Calu3 (cell line): ENCODE measurements around the gene SAMMSON. TPM values are rescaled to one million over a fixed set of nuclear protein-coding genes. Genes with fewer than 3 reads are reported as not detected.

ENCODE experiments used
- BruUV-seq: library from RNA; stranded (reverse); fragments of 400-500 nt; replicated peaks from 2 replicates; lab custom pipeline; 2021; lab: Mats Ljungman, UMichigan
- CTCF ChIA-PET: fragments of 300-600 bp; sonication (Branson Sonifier 250); formaldehyde crosslinking; loops from one replicate; lab custom pipeline; 2022; ENCODE audit warnings: antibody characterized with exemption; lab: Charles Lee
- DNase-seq: peaks from one replicate; pipeline ENCODE4 v3.0.0; 2022
- H3K27ac Mint-ChIP-seq: one replicate; pipeline ENCODE4 v1.8.0; 2022; ENCODE audit warnings: mixed read lengths; ENCODE audit not compliant: unreplicated experiment
- H3K27me3 Mint-ChIP-seq: one replicate; pipeline ENCODE4 v1.8.0; 2022; ENCODE audit warnings: mixed read lengths; ENCODE audit not compliant: unreplicated experiment
- H3K36me3 Mint-ChIP-seq: one replicate; pipeline ENCODE4 v1.8.0; 2022; ENCODE audit warnings: mild to moderate bottlenecking, moderate library complexity, mixed read lengths; ENCODE audit not compliant: insufficient read depth, unreplicated experiment
- H3K4me1 Mint-ChIP-seq: one replicate; pipeline ENCODE4 v1.8.0; 2022; ENCODE audit warnings: mild to moderate bottlenecking, low read depth, mixed read lengths; ENCODE audit not compliant: unreplicated experiment
- H3K4me3 Mint-ChIP-seq: one replicate; pipeline ENCODE4 v1.8.0; 2022; ENCODE audit warnings: mild to moderate bottlenecking, low read depth, moderate library complexity, mixed read lengths; ENCODE audit not compliant: unreplicated experiment
- H3K9me3 Mint-ChIP-seq: one replicate; pipeline ENCODE4 v1.8.0; 2022; ENCODE audit warnings: low read depth, mixed read lengths; ENCODE audit not compliant: unreplicated experiment
- intact Hi-C: fragments of 100-400 bp; cut with micrococcal nuclease; formaldehyde crosslinking; loops from one replicate; pipeline ENCODE4 v1.10.0; 2022; ENCODE audit not compliant: unreplicated experiment
- total RNA-seq: library from RNA; stranded (reverse); gene quantifications from 2 replicates; pipeline ENCODE4 v1.2.3, GENCODE V29; 2022
- TF ChIP-seq, protein P1 (sequence below): fragments of 200-600 bp; IDR thresholded peaks from one replicate; pipeline ENCODE4 v1.8.0; 2022; ENCODE audit warnings: antibody characterized with exemption; ENCODE audit not compliant: unreplicated experiment

Gene SAMMSON
- total RNA-seq, 1 experiment from 2014 or later: not detected

DNA sequence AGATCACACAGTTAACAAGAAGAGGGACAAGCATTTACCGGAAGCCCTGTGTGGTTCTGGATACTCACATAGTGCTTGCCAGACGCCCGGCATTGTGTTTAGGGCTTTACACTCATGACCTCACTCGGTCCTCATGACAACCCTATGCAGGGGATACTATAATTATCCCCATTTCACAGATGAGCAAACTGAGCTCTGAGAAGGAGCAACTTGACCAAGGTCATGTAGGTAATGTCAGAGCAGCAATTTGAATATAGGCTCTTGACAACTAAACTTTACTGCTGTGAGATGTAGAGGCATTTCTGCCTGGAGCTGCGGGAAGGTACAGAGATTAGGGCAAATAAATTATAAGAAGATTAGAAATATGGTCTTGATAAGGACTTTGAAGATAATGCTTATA, 70.0 kb downstream of the SAMMSON start:
- intact Hi-C loops: loop anchor here (5.0 to 10.0 kb wide), 2 partner anchors 38 to 465 kb away; no protein-coding TSS in a partner anchor
- TF ChIP-seq, protein P1, sequence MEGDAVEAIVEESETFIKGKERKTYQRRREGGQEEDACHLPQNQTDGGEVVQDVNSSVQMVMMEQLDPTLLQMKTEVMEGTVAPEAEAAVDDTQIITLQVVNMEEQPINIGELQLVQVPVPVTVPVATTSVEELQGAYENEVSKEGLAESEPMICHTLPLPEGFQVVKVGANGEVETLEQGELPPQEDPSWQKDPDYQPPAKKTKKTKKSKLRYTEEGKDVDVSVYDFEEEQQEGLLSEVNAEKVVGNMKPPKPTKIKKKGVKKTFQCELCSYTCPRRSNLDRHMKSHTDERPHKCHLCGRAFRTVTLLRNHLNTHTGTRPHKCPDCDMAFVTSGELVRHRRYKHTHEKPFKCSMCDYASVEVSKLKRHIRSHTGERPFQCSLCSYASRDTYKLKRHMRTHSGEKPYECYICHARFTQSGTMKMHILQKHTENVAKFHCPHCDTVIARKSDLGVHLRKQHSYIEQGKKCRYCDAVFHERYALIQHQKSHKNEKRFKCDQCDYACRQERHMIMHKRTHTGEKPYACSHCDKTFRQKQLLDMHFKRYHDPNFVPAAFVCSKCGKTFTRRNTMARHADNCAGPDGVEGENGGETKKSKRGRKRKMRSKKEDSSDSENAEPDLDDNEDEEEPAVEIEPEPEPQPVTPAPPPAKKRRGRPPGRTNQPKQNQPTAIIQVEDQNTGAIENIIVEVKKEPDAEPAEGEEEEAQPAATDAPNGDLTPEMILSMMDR: no peak
- no TSS peak for BruUV-seq
- Mint-ChIP-seq H3K9me3 (no peaks in the 10 kb centered on the region), H3K27me3 (peaks cover 49% of the 10 kb centered on the region), H3K36me3 (no peaks in the 10 kb centered on the region), H3K27ac (no peak overlapping the region), H3K4me3 (no peak overlapping the region), H3K4me1 (no peaks in the 10 kb centered on the region)
- CTCF ChIA-PET: no interaction called here
- no peak for DNase-seq

DNA sequence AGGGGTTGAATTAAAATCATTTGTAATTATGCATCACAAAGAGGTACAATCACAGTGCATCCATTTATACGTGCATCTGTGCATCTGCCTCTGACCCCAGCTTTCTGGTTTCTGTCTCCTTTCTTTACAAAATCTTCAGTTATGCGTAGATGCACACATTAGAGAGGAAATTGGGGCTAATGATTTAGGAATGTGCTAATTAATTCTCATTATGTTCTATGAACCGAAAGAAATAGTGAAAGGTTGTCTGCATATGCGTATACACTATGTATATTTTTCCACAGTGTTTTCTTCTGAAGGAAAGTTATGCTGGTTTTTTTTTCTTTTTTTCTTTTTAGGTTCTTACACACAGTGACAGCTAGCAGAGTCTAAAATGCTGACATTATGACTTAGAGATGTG, 71.6 kb downstream of the SAMMSON start:
- intact Hi-C loops: no loop called here
- CTCF ChIA-PET: no interaction called here
- DNase-seq: no peak
- TF ChIP-seq, protein P1: no peak
- Mint-ChIP-seq H3K27me3 (peaks cover 65% of the 10 kb centered on the region), H3K4me3 (no peak overlapping the region), H3K36me3 (no peaks in the 10 kb centered on the region), H3K27ac (no peak overlapping the region), H3K9me3 (no peaks in the 10 kb centered on the region), H3K4me1 (no peaks in the 10 kb centered on the region)
- BruUV-seq: no TSS peak

DNA sequence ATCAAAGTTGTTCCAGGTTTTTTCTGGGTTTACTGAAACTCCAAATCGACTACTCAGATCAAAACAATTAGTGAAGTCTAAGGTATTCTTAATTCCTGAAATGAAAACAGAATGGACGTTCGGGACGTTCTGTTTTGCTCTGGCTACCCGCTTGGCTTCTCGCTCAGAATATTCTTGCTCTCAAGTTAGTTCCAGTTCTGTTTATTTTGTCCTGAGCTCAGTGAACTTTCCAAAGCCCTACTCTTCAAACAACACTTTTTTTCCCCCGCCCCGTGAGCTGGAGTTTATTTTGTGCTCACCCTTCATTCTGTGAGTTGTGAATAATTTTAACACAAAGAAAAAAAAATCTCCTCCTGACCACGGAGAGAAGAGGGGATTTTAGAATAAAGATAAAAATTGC, 72.6 kb downstream of the SAMMSON start:
- TF ChIP-seq, protein P1: no peak
- no peak overlapping the region for H3K4me3 Mint-ChIP-seq
- no TSS peak for BruUV-seq
- intact Hi-C loops: no loop called here
- H3K9me3 Mint-ChIP-seq: no peaks in the 10 kb centered on the region
- CTCF ChIA-PET: interaction anchor here (0.6 kb wide), 1 partner anchor 1105 kb away, joined by 11 read pairs; no protein-coding TSS in a partner anchor
- no peak for DNase-seq
- H3K4me1 Mint-ChIP-seq: no peaks in the 10 kb centered on the region
- H3K36me3 Mint-ChIP-seq: no peaks in the 10 kb centered on the region
- no peak overlapping the region for H3K27ac Mint-ChIP-seq
- H3K27me3 Mint-ChIP-seq: peaks cover 71% of the 10 kb centered on the region

DNA sequence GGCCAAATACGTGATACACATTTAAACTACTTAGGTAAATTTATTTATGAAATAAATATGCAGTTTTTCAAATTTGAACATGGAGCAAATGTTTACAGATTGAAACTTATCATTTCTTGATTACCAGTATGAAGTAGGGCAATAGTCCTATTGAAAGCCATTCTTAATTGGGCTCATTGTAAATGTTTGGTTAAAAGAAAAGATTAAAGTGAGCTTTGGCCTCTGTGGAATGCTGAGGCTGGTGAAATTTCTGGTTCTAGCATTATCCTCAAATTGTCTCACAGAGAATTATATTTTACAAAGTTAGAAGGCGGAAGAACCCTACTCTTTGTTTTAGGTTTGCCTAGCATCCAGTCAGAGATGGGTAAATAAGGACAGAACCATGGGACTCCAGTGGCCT, 73.2 kb downstream of the SAMMSON start:
- no peaks in the 10 kb centered on the region for H3K4me1 Mint-ChIP-seq
- TF ChIP-seq, protein P1: no peak
- no peak overlapping the region for H3K4me3 Mint-ChIP-seq
- intact Hi-C loops: no loop called here
- no peak overlapping the region for H3K27ac Mint-ChIP-seq
- CTCF ChIA-PET: no interaction called here
- no TSS peak for BruUV-seq
- H3K9me3 Mint-ChIP-seq: no peaks in the 10 kb centered on the region
- H3K27me3 Mint-ChIP-seq: peaks cover 71% of the 10 kb centered on the region
- H3K36me3 Mint-ChIP-seq: no peaks in the 10 kb centered on the region
- DNase-seq: no peak
